ENCODE results near the gene EVL. TPM values are rescaled to one million over a fixed set of nuclear protein-coding genes. Genes with fewer than 3 reads are reported as not detected.

The EVL gene
- total and polyA plus RNA-seq, 2 donors (not counting 3 experiments of a cell fraction or from before 2014, with no cell fraction given), result 34.6 to 62.5 TPM

DNA sequence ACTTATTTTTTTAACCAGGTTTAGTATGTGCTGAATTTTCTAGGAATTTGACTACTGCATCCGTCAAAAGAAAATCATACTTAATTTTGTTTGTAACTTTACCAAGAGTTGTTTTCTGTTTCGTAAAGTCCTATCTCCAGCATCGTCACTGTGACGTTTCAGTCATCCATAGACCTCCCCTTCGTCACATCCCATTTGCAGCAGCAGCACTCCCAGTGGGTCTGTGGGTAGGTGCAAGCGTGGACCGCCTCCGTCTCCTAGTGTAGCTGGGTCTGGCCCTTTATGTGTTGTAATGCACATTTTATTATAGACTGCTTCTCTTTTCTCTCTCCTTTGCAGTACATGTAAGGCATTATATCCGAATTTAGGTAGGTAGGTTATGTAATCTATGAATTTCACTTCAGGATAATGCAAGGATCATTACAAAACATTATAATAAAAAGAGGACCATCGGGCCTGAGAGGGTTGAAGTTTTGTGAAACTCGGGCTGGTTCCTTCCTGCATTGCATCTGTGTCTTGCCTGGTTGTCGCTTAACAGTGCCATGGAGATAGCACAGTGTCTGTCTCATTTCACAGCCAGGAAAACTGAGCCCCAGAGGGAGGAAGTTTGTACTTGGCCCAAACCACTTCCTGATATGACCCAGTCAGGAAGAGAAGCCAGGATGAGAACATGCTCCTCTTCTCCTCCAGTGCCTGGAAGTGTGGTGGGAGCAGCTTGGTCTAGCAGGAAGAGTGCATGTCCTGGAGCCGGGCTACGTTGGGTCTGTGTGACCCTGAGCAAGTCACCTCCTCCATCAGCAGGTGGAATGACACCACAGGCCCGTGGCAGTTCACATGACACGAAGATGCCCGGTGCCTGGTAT lies 41.3 kb downstream of the EVL start:
- Histone ChIP-seq H3K9me1 (replicated peaks; ENCODE audit: control insufficient read depth, extremely low read depth, insufficient read depth, low read length) (no peaks in the 10 kb centered on the region), H3K9ac (replicated peaks; ENCODE audit: extremely low read depth, insufficient read depth, low read length) (no peak overlapping the region), H2AFZ (ENCODE audit: low read depth, low read length) (no peak overlapping the region), H3K9me3 (replicated peaks; ENCODE audit: control insufficient read depth, insufficient read depth, low read length) (no peaks in the 10 kb centered on the region), H3K79me2 (ENCODE audit: control insufficient read depth, insufficient read depth, low read length) (no peaks in the 10 kb centered on the region), H3K4me1 (ENCODE audit: control insufficient read depth, extremely low read depth, insufficient read depth, low read length) (peaks cover 26% of the 10 kb centered on the region), H3K4me3 (replicated peaks in 1 of 3; ENCODE audit: insufficient read depth in 1 of 3, low read depth in 1 of 3, low read length in 3 of 3) (no peak overlapping the region), H4K20me1 (replicated peaks; ENCODE audit: control insufficient read depth, extremely low read depth, insufficient read depth, low read length) (no peaks in the 10 kb centered on the region), H3K27me3 (ENCODE audit: control insufficient read depth in 2 of 2, insufficient read depth in 2 of 2, low read length in 2 of 2) (no peaks in the 10 kb centered on the region), H3K27ac (ENCODE audit: insufficient read depth, low read depth, low read length) (no peak overlapping the region), H3K4me2 (ENCODE audit: insufficient read depth, low read length) (peak overlapping the region; percentile 17), H3K36me3 (ENCODE audit: control insufficient read depth in 2 of 2, extremely low read depth in 1 of 2, insufficient read depth in 2 of 2, low read length in 2 of 2) (no peaks in the 10 kb centered on the region)
- DNase-seq (ENCODE audit: low read depth, low spot score), result peak; percentile 9
- CTCF ChIA-PET, result interaction anchor here (1.0 to 6.2 kb wide), 6 partner anchors 12 to 125 kb away, joined by 3 to 150 read pairs (median 18); no protein-coding TSS in a partner anchor
- dilution Hi-C loops (cut with MboI; ENCODE audit: extremely low pct_ligation_motif_present, low sequenced_read_pairs) (no loop called here), intact Hi-C loops (cut with micrococcal nuclease) (no loop called here)
- peak; percentile 67 for FAIRE-seq
- BruUV-seq (replicated peaks), result no TSS peak
- TF ChIP-seq, protein P1, sequence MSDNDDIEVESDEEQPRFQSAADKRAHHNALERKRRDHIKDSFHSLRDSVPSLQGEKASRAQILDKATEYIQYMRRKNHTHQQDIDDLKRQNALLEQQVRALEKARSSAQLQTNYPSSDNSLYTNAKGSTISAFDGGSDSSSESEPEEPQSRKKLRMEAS (IDR thresholded peaks at IDR 0.05; ENCODE audit: insufficient read depth, insufficient read length), result no peak
- TF ChIP-seq POLR2AphosphoS5 (IDR thresholded peaks at IDR 0.05; ENCODE audit: insufficient read depth, low read depth, low read length), result no peak
- no peak for TF ChIP-seq MYC (IDR thresholded peaks at IDR 0.05; ENCODE audit: low read depth, low read length)
- TF ChIP-seq, protein P2, sequence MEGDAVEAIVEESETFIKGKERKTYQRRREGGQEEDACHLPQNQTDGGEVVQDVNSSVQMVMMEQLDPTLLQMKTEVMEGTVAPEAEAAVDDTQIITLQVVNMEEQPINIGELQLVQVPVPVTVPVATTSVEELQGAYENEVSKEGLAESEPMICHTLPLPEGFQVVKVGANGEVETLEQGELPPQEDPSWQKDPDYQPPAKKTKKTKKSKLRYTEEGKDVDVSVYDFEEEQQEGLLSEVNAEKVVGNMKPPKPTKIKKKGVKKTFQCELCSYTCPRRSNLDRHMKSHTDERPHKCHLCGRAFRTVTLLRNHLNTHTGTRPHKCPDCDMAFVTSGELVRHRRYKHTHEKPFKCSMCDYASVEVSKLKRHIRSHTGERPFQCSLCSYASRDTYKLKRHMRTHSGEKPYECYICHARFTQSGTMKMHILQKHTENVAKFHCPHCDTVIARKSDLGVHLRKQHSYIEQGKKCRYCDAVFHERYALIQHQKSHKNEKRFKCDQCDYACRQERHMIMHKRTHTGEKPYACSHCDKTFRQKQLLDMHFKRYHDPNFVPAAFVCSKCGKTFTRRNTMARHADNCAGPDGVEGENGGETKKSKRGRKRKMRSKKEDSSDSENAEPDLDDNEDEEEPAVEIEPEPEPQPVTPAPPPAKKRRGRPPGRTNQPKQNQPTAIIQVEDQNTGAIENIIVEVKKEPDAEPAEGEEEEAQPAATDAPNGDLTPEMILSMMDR (IDR thresholded peaks at IDR 0.05; ENCODE audit: extremely low read depth in 1 of 2, insufficient read depth in 1 of 2, low read depth in 1 of 2, low read length in 2 of 2), result no peak
- no peak for TF ChIP-seq FOS (IDR thresholded peaks at IDR 0.05; ENCODE audit: borderline replicate concordance, insufficient read depth, low read length)
- TF ChIP-seq POLR2A (IDR thresholded peaks at IDR 0.05; ENCODE audit: low read depth, low read length), result no peak
- POLR2A ChIA-PET, result no interaction called here

Data from endothelial cell of umbilical vein (primary cell).